Activated naive CD4-positive, alpha-beta T cell (primary cell): ENCODE measurements around the gene PCDHGB5.
A peak's percentile ranks its signal among the peaks of the same experiment; 100 is the strongest.
"Not testable (repeated sequence)": the region's sequence is repeated elsewhere in the genome, so short reads cannot be mapped to it uniquely, and the experiment has no call there.

Experiments
- DNase-seq, 4 experiments: peaks; one replicate each; lab custom pipeline; 2025; lab: John Stamatoyannopoulos, UW

PCDHGB5 gene

GRCh38 chr5:141382469-141383294 is 15.1 kb upstream of the PCDHGB5 start, which contains the start of gene PCDHGA7:
Gene PCDHGA7 (plus strand): TSS chr5:141382742. CDS start chr5:141382900, 158 bp downstream.
- no peak for DNase-seq

- no peak for DNase-seq
These were observed 14.4 kb upstream of the PCDHGB5 start for GRCh38 chr5:141383345-141383744.

DNA sequence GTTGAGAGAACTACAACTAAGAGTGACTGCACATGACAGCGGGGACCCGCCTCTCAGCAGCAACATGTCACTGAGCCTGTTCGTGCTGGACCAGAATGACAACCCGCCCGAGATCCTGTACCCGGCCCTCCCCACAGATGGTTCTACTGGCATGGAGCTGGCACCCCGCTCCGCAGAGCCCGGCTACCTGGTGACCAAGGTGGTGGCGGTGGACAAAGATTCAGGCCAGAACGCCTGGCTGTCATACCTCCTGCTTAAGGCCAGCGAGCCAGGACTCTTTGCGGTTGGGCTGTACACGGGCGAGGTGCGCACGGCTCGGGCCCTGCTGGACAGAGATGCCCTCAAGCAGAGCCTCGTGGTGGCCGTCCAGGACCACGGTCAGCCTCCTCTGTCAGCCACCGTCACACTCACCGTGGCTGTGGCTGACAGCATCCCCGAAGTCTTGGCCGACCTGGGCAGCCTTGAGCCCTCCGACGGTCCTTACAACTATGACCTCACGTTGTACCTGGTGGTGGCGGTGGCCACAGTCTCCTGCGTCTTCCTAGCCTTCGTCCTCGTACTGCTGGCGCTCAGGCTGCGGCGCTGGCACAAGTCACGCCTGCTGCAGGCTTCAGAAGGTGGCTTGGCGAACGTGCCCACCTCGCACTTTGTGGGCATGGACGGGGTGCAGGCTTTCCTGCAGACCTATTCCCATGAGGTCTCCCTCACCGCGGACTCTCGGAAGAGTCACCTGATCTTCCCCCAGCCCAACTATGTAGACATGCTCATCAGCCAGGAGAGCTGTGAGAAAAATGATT is 13.1 kb upstream of the PCDHGB5 start:
- no peak for DNase-seq

DNA sequence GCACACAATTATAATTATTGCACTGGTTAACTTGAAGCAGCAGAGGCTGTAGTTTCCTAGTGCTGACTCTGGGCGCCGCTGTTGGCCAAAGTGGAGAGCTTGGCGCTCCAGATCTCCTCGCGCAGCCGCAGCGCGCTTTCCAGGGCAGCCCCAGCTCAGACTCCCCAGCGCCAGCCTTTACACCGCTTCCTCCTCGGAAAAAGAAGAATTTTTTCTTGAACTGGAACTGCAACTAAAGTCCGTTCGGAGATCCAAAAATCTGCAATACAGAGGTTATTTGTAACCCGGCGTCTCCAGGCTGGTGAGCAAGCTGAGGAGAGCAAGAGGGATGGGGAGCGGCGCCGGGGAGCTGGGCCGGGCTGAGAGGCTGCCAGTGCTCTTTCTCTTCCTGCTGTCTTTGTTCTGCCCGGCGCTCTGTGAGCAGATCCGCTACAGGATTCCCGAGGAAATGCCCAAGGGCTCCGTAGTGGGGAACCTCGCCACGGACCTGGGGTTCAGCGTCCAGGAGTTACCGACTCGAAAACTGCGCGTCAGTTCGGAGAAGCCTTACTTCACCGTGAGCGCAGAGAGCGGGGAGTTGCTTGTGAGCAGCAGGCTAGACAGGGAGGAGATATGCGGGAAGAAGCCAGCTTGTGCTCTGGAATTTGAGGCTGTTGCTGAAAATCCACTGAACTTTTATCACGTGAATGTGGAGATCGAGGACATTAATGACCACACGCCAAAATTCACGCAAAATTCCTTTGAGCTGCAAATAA is 10.0 kb upstream of the PCDHGB5 start, which contains the start of gene PCDHGB4:
TSS of gene PCDHGB4 (plus strand) at position 142 of the 755 bp plus-strand sequence. CDS start at position 329, 187 bp downstream.
- not testable (repeated sequence) for DNase-seq

- no peak for DNase-seq
These were observed 9.1 kb upstream of the PCDHGB5 start for GRCh38 chr5:141388661-141389060.

DNA sequence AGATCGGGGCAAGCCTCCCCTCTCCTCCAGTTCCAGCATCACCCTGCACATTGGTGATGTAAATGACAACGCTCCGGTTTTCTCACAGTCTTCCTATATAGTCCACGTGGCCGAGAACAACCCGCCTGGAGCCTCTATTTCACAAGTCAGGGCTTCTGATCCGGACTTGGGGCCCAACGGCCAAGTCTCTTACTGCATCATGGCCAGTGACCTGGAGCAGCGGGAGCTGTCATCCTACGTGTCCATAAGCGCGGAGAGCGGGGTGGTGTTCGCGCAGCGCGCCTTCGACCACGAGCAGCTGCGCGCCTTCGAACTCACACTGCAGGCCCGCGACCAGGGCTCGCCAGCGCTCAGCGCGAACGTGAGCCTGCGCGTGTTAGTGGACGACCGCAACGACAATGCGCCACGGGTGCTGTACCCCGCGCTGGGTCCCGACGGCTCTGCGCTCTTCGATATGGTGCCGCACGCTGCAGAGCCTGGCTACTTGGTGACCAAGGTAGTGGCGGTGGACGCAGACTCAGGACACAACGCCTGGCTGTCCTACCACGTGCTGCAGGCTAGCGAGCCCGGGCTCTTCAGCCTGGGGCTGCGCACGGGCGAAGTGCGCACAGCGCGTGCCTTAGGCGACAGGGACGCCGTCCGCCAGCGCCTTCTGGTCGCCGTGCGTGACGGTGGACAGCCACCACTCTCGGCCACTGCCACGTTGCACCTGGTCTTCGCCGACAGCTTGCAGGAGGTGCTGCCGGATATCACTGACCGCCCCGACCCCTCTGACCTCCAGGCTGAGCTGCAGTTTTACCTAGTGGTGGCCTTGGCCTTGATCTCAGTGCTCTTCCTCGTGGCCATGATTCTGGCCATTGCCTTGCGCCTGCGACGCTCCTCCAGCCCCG is 8.3 kb upstream of the PCDHGB5 start:
- DNase-seq: no peak

DNA sequence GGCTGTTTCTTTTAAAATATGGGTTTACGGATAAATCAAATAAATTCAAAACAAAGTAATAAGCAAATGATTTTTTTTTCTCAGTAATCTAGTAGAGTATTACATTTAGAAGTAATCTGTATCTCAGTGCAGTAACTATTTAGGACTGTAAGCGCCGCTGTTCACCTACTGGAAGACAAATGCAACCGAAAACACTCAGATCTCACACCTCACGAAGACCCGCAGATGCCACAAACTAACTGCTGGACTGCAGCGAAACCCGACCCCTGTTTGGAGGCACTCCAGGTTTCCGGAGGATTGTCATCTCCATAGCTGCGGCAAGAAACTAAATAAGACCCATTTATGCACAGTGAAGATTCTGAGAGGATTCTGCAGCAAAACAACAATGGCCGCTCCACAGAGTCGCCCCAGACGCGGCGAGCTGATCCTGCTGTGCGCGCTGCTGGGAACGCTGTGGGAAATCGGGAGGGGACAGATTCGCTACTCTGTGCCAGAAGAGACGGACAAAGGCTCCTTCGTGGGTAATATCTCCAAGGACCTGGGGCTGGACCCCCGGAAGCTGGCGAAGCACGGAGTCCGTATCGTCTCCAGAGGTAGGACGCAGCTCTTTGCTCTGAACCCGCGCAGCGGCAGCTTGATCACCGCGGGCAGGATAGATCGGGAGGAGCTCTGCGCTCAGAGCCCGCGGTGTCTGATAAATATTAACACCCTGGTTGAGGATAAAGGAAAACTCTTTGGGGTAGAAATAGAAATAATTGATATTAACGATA is 5.1 kb upstream of the PCDHGB5 start, which contains the start of gene PCDHGA8:
TSS of gene PCDHGA8 (plus strand) at position 205 of the 770 bp plus-strand sequence. CDS start at position 386, 181 bp downstream.
- DNase-seq: no peak

DNA sequence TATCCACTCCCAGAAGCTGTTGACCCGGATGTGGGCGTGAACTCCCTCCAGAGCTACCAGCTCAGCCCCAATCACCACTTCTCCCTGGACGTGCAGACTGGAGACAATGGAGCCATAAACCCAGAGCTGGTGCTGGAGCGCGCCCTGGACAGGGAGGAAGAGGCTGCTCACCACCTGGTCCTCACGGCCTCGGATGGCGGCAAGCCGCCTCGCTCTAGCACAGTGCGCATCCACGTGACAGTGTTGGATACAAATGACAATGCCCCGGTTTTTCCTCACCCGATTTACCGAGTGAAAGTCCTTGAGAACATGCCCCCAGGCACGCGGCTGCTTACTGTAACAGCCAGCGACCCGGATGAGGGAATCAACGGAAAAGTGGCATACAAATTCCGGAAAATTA is 4.5 kb upstream of the PCDHGB5 start:
- no peak for DNase-seq

- not testable (repeated sequence) for DNase-seq
These were observed 3.2 kb upstream of the PCDHGB5 start for GRCh38 chr5:141394401-141395187.

GRCh38 chr5:141398608-141399007 is 861 bp downstream of the PCDHGB5 start:
- DNase-seq: no peak

- DNase-seq: no peak
These were observed 2.0 kb downstream of the PCDHGB5 start for GRCh38 chr5:141399555-141400258.

GRCh38 chr5:141402553-141403243 is 5.0 kb downstream of the PCDHGB5 start, which contains the start of gene PCDHGA9:
Gene PCDHGA9 (plus strand): TSS chr5:141402778. CDS start chr5:141402953, 175 bp downstream.
- no peak for DNase-seq

DNA sequence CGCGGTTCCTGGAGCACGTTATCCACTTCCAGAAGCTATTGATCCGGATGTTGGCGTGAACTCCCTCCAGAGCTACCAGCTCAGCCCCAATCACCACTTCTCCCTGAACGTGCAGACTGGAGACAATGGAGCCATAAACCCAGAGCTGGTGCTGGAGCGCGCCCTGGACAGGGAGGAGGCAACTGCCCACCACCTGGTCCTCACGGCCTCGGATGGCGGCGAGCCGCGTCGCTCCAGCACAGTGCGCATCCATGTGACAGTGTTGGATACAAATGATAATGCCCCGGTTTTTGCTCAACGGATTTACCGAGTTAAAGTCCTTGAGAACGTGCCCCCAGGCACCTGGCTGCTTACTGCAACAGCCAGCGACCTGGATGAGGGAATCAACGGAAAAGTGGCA is 5.6 kb downstream of the PCDHGB5 start:
- DNase-seq: no peak

- peak in 1 of 4 experiments; percentile 21 for DNase-seq
These were observed 10.2 kb downstream of the PCDHGB5 start, which contains the start of gene PCDHGB6 for GRCh38 chr5:141407790-141408505. Gene PCDHGB6 (plus strand): TSS chr5:141408021. CDS start chr5:141408203, 182 bp downstream.

- DNase-seq: no peak
These were observed 12.0 kb downstream of the PCDHGB5 start for GRCh38 chr5:141409598-141410306.

DNA sequence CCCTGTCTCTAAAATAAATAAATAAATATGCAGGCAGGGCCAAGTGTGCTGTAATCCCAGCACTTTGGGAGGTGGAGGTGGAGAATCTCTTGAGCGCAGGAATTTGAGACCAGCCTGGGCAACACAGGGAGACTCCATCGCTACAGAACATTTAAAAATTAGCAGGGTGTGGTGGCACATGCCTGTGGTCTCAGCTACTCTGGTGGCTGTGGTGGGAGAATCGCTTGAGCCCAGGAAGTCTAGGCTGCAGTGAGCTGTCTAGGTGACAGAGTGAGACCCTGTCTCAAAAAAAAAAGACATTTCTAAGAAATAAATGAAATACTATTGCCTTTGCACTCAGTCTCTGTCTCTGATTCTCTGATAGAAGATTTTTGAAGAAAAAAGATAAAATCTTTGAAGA is 13.8 kb downstream of the PCDHGB5 start:
- DNase-seq: no peak
